ENCODE data around the gene MACROD2.
"Not testable (repeated sequence)": the region's sequence is repeated elsewhere in the genome, so short reads cannot be mapped to it uniquely, and the experiment has no call there.

Gene MACROD2

DNA sequence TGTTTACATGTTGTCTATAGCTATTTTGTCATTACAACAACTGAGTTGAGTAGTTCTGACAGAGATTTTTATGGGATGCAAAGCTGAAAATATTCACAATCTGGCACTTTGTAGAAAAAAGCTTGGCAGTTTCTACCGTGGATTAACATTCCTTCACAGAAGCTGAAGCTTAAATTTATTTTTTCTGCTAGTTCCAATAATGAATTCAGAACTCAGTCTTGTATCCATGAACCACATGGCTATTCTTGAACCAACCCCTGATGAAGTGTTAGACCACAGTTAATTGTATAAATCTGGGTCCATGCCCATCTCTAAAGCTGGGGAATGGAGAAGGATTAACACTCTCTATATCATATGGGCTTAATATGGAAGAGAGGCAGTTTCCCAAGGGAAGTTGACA lies 1085.9 kb downstream of the MACROD2 start:
- DNase-seq, result no peak

DNA sequence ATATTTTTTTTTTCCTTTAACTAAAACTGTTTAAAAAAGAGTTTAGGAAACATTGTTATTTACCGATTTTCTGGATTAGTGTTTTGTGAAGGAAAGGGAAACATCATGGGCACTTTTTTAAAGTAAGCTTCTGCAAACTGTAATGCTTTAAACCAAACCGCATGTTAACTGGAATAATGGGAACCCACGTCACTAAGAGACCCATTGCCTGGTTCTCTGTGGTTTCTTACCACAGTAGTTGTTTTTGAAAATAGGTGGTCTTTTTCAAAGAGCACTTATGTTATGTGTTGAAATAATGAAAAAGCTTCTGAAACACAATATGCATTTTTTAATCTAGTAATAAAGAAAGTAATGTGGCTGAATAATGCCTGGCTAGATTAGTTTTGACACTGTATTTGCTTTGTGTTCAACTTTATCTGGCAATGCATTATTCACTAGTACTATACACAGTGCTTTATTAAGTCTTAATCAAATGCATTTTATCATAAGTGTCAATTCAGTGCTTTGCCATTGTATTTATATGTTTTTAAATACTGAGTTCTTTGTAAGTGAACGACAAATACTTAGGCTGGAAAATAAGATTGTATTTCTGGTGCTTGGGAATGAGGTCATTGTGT lies 1096.2 kb downstream of the MACROD2 start:
- DNase-seq, result no peak

DNA sequence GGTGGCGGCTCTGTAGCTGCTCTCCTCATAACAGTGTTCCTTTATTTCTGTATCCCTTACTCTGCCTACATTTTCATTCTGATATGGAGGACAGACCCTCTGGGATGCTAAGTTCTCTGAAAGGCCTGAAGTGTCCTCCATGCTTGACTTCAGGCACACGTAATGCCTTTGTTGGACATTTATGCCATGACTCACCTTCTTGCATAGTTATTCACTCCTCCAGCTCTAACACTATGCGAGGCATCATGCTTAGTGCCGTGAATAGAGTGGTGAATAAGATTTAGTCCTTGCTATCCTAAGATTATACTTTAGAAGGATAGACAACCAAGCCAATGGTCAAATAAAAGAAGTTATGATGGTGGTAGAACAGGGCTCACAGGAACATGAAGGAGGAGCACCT lies 1103.0 kb downstream of the MACROD2 start:
- DNase-seq, result no peak

DNA sequence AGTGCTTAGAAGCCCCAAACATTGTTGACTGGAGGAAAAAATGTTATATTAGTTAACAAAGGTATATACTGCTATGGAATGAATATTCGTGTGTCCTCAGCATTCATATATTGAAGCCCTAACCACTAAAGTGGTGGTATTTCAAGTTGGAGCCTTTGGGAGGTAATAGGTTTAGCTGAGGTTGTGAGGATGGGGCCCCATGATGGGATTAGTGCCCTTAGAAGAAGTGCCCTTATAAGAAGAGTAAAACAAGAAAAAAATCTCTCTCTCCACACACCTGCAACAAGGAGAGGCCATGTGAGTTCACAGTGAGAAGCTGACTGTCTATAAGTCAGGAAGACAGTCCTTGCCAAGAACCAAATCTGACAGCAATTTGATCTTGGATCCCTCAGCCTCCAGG lies 1103.8 kb downstream of the MACROD2 start:
- no peak for DNase-seq

DNA sequence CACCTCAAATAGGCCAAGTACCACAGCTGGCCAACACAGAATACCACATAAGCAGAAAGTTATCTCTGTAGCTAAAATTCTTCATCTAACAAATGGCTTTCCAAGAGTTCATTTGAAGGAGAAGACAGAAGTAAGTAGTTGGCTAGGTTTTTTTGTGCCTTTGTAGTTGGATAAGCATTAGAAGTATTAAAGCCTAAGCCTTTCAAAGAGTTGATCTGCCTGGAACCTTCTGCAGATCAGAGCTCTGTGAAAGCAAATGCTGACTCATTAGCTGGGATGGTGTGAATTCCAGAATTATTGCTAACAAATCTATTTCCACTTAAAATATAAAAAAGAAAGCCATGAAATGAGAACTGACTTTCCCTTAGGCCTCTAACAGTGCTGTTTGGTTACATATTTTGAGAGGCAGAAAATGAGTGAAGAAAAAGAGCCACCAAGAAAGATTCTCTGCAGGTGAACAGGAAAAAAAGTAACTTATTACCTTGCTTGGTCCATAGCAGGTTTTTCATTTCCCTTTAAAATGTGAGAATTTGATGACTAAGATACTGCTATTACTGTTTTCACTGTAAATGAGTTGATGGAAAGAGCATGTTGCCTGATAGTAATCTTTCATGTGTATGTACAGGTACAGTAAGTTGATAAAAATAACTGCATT lies 1105.3 kb downstream of the MACROD2 start:
- no peak for DNase-seq

DNA sequence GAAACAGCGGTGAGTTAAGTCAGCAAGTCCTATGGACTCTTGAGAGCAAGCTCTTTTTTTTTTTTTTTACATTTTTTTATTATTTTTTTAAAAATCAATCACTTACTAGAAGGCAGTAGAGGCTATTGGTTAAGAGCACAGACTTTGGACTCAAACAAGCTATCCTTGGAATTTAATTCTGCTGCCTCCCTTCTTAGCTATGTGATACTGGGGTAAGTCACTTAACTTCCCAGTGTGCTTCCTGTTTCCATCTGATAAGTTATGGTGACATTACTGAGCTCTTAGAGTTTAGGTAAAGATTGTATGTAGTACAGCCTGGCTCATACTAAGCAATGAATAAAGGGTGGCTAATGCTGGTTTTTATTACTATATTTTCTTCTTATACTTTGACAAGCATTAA lies 1112.6 kb downstream of the MACROD2 start:
- DNase-seq, result no peak

DNA sequence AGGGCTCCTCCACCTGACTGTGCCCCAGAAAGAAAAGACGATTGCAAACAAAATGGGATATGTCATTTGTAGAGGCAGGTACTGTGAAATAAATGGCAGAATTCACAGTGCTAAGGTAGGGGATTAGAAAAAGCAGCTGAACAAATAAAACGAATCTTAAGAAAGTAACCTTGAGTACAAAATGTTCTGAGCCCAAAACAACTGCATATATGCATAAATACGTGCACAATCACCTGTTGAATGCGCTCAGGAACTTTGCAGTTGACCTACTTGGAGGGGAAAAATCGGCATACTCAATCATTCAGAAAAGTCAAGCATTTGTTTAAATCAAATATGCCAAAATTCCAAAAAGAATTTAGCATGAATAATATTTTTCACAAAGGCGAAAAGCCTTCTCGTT lies 1114.2 kb downstream of the MACROD2 start:
- no peak for DNase-seq

DNA sequence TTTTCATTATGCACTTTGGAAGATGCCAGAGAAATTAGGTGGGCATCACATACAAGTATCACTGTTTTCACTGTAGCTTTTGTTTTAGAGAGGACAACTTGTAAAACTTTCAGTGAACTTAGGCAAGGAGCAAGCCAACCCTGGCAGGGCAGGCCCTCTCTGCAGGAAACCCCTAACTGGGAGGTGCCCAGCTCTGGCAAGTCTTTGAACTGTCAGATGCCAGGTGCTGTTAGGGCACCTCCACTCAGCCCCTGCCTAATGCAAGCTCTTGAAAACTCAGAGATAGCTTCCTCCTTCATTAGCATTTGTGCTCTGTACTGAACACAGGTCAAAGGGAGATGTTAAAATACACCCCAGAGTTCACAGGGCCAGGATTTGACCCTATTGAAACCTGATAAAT lies 1116.3 kb downstream of the MACROD2 start:
- DNase-seq, result no peak

DNA sequence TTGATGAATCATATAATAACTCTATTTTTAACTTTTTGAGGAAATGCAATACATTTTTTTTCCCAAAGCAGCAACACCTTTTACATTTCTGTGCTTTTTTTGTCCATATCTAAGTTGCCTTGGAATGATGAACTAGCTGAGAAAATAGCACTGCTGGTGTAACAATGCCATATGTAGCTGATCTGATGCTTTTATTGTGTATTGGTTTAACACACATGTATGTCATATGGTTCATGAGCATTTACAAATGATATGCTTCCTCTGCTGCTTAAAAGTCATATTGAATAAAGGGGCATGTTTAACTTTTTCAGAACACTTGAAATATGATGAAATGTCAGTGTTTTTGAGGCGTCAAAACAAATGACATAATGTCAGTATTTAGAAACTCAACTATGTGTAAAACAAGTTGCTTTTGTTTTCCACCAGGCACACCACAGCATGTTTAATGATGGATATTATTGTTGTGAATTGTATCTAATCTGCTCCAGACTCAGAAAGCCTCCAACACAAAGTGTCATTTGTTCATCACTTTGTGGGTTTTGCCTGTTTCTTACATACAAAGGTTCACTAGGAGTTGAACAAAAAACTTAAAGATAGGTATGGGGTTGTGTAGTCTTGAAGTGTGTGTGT lies 1117.9 kb downstream of the MACROD2 start:
- no peak for DNase-seq

DNA sequence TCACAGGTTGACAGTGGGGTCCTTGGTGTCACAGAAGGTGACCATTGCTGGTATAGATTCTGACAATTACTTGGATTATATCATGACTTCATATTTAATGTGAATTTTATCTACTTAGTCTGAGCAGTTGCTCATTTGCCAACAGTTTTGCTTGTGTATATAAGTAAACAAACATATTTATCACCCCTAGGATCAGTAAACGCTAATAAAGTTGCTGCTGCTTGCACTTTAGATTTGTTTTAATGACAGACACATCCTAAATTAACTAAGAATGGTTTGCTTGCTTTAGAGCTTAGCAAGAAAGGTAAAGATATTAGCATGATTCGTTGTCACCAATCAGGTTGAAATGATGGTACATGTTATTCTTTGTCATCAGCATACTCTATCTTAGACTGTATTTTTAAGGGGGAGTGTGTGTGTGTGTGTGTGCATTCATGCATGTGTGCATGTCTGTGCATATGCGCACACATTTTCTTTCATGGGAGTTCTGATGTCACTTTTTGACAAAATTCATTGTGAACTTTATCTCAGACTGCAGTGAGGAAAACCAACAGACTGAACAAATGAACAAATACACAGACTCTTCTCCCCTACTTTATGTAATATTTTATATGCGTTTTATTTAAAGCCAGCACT lies 1124.7 kb downstream of the MACROD2 start:
- DNase-seq, result no peak

DNA sequence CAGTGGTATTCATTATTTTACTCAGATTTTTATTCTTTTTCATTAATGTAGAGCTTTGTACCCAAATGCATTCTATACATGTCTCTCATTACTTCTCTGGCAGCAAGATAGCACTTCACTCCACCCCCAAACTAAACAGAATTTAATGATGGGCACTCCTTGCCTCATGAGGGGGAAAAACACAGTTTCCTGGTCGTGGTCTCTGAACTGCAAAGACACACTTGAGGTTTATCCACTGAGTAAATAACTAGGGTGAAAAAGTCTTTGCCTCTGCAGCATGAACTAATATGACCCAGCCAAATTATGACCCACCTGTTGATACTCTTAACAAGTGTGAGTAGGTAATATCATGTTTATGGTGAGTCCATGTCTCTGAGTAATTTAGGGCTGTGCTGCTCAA lies 1127.3 kb downstream of the MACROD2 start:
- no peak for DNase-seq

DNA sequence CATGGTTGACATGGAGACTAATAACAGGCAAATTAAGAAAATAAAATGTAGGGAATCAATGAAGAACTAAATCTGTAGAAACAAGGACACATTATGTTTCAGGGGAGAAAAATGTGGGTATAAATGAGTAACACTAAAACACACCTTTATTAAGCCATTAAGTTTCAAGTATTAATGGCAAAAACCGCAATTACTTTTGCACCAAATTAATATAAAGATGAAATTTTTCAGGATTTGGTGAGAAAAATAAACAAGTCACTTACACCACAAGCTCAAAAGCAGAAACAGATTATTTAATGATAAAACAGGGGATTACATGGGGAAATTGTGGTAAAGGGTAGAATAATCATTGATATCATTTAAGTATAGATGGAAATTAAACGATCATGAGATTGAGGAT lies 1135.9 kb downstream of the MACROD2 start:
- no peak for DNase-seq

DNA sequence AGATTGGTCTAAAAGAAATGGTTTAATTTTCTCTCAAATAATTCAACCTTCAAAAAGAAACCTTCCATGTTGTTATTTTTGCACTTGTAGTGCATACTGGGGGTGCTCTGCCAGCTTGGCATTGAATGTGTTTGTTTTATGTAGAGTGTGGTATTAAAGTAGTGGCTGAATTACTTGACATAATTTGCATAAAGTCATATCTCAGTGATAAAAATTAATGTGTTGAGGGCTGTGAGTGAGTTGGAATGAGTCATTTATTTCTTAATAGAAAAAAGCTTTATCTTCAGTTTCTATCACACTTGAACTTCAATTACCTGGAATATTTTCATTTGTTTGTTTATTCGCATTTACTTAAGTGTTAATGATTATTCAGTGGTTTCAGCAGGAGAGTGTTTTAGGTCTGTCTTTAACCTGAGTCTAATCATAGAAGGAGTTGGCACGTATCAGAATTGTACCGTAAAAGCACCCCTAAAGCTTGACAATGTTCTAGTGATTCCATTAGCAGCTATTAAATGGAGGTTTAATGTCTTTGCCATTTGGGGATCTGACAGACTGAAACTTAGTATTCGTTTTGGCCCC lies 1143.3 kb downstream of the MACROD2 start:
- no peak for DNase-seq

DNA sequence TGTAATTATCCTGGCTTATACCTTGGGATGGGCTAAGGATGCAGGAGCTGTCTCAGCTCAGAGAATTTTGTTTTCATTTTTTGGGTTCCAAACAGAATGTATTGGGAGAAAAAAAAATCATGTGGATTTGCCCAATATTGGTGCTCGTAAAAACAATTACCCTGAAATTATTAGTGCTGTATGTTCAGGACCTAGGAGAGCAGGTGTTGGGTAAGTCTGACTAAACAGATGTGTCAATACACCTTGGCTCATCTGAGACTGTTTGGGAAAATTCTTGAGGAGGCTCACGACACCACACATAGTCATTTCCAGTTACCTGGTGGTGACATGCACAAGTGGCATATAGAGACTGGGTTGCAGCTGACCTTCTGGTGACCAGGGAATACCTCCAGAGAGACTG lies 1144.2 kb downstream of the MACROD2 start:
- DNase-seq, result no peak

DNA sequence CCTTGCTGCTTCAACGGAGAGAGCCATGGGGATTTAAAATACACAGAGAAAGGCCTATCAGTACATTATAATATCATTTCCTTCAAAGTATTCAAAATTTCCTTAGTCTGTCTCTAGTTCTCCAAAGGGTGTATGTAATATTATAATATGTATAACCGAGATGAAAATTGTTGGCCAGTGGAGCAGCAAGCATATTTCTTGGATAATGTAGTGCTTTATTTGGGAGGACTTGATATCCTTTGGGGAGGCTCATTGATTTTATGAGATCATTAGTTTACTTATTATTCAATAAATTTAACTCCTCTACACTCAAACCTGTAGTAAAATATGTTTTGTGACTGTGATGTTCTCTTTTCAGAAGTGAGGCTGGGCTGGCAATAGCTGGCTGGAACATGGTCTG lies 1145.0 kb downstream of the MACROD2 start:
- DNase-seq, result no peak

DNA sequence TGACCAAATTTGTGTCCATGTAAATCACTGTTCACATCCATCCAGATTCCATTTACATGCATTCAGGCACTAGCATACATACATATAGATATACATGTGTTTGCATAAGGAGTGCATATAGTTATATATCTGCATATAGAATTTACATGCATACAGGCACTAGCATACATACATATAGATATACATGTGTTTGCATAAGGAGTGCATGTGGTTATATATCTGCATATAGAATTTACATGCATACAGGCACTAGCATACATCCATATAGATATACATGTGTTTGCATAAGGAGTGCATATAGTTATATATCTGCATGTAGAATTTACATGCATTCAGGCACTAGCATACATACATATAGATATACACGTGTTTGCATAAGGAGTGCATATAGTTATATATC lies 1145.6 kb downstream of the MACROD2 start:
- DNase-seq, result not testable (repeated sequence)

DNA sequence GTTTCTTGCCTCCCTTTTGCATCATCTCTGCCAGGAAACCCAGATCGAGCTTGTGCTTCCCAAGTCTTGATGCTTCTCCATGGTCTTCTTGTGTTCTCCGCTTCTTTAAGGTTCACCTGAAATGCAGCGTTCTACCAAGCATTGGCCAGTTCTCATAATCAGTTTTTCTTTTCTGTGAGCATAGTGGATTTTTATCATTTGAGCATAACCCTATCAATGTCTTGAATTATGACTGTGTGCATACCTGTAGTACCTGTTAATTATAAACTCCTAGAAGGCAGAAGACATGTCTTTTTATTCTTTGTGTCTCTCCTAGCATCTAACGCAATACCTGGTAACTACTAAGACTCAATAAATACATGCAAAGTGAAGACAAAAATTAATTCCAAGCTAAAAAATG lies 1146.5 kb downstream of the MACROD2 start:
- no peak for DNase-seq

DNA sequence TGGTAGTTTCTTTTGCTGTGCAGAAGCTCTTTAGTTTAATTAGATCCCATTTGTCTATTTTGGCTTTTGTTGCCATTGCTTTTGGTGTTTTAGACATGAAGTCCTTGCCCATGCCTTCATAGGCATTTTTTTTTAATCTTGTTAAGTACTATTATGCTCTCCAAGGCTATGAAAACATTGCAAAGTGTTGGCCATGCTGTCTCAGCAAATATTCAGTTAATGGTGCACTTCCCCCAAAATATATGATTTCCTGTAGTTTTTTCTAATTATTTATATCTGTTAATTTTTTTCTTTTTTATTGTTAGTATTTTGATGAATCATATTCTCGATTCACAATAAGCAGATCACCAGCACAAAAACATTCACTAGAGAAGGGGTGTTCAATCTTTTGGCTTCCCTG lies 1148.2 kb downstream of the MACROD2 start:
- no peak for DNase-seq

DNA sequence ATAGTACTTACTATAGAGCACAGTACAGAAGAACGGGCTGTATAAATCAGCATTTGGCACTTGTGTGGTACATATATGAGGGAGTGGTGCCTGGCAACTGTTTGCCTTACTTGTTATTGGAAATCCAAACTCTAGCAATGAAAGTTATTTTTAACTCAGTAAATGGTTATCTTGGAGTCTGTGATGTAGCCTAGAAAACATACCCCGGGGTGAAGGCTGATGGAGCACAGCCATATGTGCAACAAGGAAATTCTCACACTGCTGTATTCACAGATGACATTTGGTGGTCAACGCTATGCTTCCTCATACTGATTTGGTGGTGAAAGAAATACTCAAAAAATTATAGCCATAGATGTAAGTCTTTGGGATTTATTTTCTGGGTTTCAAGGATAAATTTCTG lies 1149.6 kb downstream of the MACROD2 start:
- no peak for DNase-seq

DNA sequence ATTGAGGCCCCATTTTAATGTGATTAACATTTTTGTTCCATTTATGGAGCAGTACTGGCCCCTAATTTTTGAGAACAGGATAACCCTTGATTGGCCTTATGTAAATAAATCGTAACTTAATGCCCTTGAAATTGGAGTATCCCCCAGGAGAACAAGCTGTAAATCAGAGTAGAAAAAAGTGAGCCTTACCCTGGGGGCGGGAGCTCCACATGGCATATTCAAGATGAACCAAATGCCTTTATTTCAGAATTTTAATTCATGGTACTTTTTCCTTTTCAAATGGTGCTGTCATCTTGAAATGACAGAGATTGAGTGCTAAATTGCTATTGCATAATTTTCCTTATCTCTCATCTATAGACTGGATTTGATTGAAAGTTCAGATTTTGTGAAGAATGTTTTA lies 1151.6 kb downstream of the MACROD2 start:
- no peak for DNase-seq

DNA sequence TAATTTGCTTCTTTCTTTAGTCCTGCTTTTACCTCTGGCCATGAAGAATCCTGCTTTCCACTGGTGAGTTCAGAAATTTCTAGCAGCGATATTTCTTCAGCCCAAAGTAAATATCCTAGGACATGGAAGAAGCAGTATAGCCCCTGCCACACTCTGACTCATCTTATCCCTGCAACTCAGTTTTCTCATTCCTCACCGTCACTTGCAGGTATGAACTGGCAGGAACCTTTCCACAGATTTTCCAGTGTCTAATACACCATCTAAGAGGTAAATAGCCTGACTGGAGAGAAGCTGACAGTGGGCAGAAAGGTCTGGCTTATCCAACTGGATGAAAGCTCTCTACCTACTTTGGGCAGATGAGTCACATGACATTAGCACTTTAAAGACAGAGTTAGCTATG lies 1158.8 kb downstream of the MACROD2 start:
- no peak for DNase-seq

DNA sequence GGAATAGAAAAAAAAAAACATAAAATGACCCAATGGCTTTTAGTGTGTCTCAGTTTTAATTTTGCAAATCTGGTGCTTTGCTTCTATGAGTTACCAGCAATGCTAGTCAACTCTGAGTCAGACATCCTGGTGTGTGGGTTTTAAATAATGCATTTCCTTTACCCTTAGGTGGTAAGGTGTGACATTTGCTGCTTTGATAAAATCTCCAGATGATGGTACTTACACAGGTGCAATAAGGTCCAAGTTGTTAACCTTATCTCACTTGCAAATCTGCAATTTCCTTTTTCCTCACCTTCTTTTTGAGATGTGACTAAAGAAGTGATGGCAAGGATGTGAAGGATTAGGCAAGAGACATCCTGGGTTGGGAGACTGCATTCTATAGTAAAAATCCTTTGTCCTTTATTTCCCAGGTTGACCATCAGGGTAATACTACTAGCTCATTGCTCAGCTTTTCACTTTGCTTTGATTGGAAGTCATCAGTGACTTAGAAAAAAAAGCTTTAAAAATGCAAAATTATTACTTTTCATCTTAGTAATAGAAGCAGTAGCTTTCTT lies 1160.6 kb downstream of the MACROD2 start:
- no peak for DNase-seq

DNA sequence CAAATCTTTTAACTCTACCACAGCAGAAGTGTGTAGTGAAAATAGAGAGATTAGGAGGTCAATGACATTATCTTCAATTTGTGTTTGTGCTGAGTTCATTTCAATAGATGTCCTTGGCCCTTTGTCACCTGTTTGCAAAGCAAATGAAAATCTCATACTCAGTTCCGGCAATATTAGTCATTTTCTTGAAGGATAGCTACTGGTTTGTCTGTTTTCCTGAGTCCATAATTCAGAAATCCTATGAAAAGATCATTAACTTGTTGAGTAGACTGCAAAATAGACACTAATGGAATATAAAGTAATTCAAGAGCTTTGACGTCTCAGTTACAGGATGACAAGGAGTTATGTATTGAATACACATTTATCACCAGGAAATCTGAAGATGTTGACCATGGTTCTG lies 1163.2 kb downstream of the MACROD2 start:
- DNase-seq, result no peak
